WTC11 (cell line): ENCODE measurements around the gene CACNG1.

ENCODE experiments used
- CREB1 ChIP-seq: sonication (generic); formaldehyde crosslinking; IDR thresholded peaks from 2 replicates; pipeline ENCODE4 v1.8.0; 2023; ENCODE audit warnings: mild to moderate bottlenecking, missing genetic modification reagents
- TF ChIP-seq, protein P1 (sequence below): fragments of 200-600 bp; IDR thresholded peaks from 2 replicates; pipeline ENCODE4 v1.8.0; 2022; ENCODE audit warnings: antibody characterized with exemption
- TF ChIP-seq, protein P2 (sequence below): sonication (generic); formaldehyde crosslinking; IDR thresholded peaks from 2 replicates; pipeline ENCODE4 v1.8.0; 2023; ENCODE audit warnings: missing genetic modification reagents
- TF ChIP-seq, protein P3 (sequence below): sonication (generic); formaldehyde crosslinking; IDR thresholded peaks from 2 replicates; pipeline ENCODE4 v1.8.1; 2023; ENCODE audit warnings: mild to moderate bottlenecking, missing genetic modification reagents, moderate library complexity

DNA sequence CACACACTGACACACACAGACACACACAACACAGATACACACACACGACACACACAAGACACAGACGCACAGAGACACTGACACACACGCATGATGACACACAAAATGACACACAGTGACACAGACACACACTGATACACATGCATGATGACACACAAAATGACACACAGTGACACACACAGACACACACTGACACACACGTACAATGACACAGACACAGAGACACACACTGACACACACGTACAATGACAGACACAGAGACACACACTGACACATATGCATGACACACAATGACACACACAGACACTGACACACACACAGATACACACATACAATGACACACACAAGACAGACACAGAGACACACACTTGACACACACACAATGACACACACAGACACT is 10.3 kb downstream of the CACNG1 start:
- TF ChIP-seq, protein P1, sequence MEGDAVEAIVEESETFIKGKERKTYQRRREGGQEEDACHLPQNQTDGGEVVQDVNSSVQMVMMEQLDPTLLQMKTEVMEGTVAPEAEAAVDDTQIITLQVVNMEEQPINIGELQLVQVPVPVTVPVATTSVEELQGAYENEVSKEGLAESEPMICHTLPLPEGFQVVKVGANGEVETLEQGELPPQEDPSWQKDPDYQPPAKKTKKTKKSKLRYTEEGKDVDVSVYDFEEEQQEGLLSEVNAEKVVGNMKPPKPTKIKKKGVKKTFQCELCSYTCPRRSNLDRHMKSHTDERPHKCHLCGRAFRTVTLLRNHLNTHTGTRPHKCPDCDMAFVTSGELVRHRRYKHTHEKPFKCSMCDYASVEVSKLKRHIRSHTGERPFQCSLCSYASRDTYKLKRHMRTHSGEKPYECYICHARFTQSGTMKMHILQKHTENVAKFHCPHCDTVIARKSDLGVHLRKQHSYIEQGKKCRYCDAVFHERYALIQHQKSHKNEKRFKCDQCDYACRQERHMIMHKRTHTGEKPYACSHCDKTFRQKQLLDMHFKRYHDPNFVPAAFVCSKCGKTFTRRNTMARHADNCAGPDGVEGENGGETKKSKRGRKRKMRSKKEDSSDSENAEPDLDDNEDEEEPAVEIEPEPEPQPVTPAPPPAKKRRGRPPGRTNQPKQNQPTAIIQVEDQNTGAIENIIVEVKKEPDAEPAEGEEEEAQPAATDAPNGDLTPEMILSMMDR: no peak
- TF ChIP-seq, protein P2, sequence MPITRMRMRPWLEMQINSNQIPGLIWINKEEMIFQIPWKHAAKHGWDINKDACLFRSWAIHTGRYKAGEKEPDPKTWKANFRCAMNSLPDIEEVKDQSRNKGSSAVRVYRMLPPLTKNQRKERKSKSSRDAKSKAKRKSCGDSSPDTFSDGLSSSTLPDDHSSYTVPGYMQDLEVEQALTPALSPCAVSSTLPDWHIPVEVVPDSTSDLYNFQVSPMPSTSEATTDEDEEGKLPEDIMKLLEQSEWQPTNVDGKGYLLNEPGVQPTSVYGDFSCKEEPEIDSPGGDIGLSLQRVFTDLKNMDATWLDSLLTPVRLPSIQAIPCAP (CRISPR knock-in tag): no peak
- TF ChIP-seq, protein P3, sequence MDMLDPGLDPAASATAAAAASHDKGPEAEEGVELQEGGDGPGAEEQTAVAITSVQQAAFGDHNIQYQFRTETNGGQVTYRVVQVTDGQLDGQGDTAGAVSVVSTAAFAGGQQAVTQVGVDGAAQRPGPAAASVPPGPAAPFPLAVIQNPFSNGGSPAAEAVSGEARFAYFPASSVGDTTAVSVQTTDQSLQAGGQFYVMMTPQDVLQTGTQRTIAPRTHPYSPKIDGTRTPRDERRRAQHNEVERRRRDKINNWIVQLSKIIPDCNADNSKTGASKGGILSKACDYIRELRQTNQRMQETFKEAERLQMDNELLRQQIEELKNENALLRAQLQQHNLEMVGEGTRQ: no peak
- no peak for TF ChIP-seq CREB1 (CRISPR knock-in tag)
